SK-N-MC (cell line): ENCODE data around the gene EHD4.

Experiments
- DNase-seq: peaks from one replicate; pipeline ENCODE4 v3.0.0-alpha.2; 2011; ENCODE audit warnings: low read depth, low spot score
- H3K27ac ChIP-seq: fragments of 200-600 bp; sonication (generic); 2 replicates; pipeline ENCODE4 v1.5.1; 2016; ENCODE audit warnings: mixed run types
- H3K36me3 ChIP-seq: fragments of 200-600 bp; sonication (generic); 2 replicates; pipeline ENCODE4 v1.6.1; 2017; ENCODE audit warnings: antibody characterized with exemption, low read length, mixed read lengths; ENCODE audit not compliant: insufficient read depth
- H3K4me3 ChIP-seq: fragments of 200-600 bp; sonication (generic); 2 replicates; pipeline ENCODE4 v1.5.1; 2016
- H3K9ac ChIP-seq: fragments of 200-600 bp; sonication (generic); 2 replicates; pipeline ENCODE4 v1.8.0; 2017; ENCODE audit warnings: mixed run types, mixed read lengths; ENCODE audit not compliant: insufficient read length
- H3K9me3 ChIP-seq: fragments of 200-600 bp; sonication (generic); 2 replicates; pipeline ENCODE4 v1.6.1; 2017; ENCODE audit warnings: low read depth, mild to moderate bottlenecking, antibody characterized with exemption, low read length, moderate library complexity, mixed read lengths
- EZH2 ChIP-seq: fragments of 200-600 bp; sonication (generic); IDR thresholded peaks from one replicate; pipeline ENCODE4 v1.6.1; 2017; ENCODE audit warnings: antibody characterized with exemption
- FOXP2 ChIP-seq: optimal IDR thresholded peaks from 2 replicates; pipeline ENCODE3; 2011; ENCODE audit warnings: mild to moderate bottlenecking, moderate library complexity; ENCODE audit not compliant: insufficient read depth; ENCODE audit errors: extremely low read length, control extremely low read depth
- POLR2AphosphoS5 ChIP-seq: IDR thresholded peaks from 2 replicates; pipeline ENCODE4 v1.6.1; 2012; ENCODE audit warnings: mild to moderate bottlenecking, low read depth, low read length, borderline replicate concordance

EHD4 gene

GRCh38 chr15:41861736-41862356, 110.5 kb downstream of the EHD4 start:
- Histone ChIP-seq H3K4me3 (no peak overlapping the region), H3K36me3 (no peaks in the 10 kb centered on the region), H3K27ac (no peak overlapping the region), H3K9me3 (no peaks in the 10 kb centered on the region), H3K9ac (no peak overlapping the region)
- DNase-seq: no peak
- no peak for TF ChIP-seq FOXP2
- TF ChIP-seq POLR2AphosphoS5: no peak
- TF ChIP-seq EZH2: no peak

GRCh38 chr15:41860049-41860828, 112.1 kb downstream of the EHD4 start:
- no peaks in the 10 kb centered on the region for H3K36me3 ChIP-seq
- H3K4me3 ChIP-seq: no peak overlapping the region
- no peak for TF ChIP-seq POLR2AphosphoS5
- TF ChIP-seq FOXP2: no peak
- no peak for TF ChIP-seq EZH2
- no peak overlapping the region for H3K27ac ChIP-seq
- H3K9ac ChIP-seq: no peak overlapping the region
- DNase-seq: no peak
- no peaks in the 10 kb centered on the region for H3K9me3 ChIP-seq

DNA sequence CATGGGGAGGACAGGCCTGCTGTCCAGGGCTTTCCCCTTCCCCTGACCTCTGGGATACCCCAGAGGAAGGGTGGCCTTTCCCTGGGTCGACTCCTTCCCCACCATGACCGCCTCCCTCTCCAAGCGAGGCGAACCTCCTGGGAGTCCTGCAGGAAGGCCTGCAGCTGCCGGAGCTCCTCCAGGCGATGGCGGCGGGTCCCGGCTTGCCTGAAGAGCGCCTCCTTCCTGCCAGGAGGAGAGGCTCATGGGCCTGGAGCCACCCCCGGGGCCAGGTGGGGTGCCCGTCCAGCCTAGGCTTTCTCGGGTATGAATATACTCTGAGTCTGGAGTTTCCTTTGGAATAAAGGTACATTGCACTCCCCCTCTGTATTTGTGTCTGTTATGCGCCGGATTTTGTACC, 113.6 kb downstream of the EHD4 start:
- no peak overlapping the region for H3K9ac ChIP-seq
- no peak overlapping the region for H3K4me3 ChIP-seq
- no peaks in the 10 kb centered on the region for H3K9me3 ChIP-seq
- no peak for DNase-seq
- H3K36me3 ChIP-seq: no peaks in the 10 kb centered on the region
- TF ChIP-seq POLR2AphosphoS5 (no peak), FOXP2 (no peak), EZH2 (no peak)
- H3K27ac ChIP-seq: no peak overlapping the region

DNA sequence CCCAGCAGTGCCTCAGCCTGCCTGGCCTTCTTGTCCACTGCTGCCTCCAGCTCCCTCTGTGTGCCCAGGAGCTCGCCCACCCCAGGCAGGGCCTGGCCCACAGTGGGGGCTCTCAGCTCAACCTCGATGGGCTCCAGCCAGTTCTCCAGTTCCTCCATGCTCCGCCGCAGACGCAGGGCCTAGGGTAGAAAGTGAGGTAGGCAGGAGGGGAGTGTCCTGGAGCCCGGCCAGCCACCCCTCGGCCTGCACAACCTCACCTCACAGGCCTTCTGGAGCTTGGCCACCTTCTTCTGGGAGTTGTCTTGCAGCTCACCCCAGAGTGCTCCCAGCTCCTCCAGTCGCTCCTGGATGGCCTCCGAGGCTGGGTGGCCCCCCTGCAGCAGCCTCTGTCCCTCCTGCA, 115.0 kb downstream of the EHD4 start:
- DNase-seq: no peak
- Histone ChIP-seq H3K4me3 (no peak overlapping the region), H3K27ac (no peak overlapping the region), H3K9me3 (no peaks in the 10 kb centered on the region), H3K9ac (no peak overlapping the region), H3K36me3 (no peaks in the 10 kb centered on the region)
- no peak for TF ChIP-seq POLR2AphosphoS5
- no peak for TF ChIP-seq EZH2
- TF ChIP-seq FOXP2: no peak

DNA sequence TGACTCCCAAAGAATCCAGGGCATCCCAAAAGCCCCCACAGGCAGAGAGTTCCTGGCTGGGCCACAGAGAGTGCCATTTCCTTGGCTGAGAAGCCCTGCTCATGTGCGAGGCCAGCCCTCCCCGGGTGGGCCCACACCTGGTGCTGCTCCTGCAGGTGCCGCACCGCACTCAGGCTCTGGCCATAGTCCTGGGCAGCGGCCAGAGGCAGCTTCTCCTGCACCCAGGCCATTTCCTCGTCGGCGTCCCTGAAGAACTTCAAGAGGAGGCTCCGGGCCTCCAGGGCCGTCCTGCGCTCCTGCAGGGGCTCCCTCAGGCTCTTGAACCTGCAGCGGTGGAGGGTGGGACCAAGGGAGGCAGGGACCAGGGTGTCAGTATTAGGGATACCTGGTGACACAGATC, 115.6 kb downstream of the EHD4 start:
- H3K36me3 ChIP-seq: no peaks in the 10 kb centered on the region
- H3K9ac ChIP-seq: no peak overlapping the region
- no peaks in the 10 kb centered on the region for H3K9me3 ChIP-seq
- DNase-seq: no peak
- TF ChIP-seq FOXP2: no peak
- TF ChIP-seq POLR2AphosphoS5: no peak
- no peak for TF ChIP-seq EZH2
- H3K4me3 ChIP-seq: no peak overlapping the region
- H3K27ac ChIP-seq: no peak overlapping the region

DNA sequence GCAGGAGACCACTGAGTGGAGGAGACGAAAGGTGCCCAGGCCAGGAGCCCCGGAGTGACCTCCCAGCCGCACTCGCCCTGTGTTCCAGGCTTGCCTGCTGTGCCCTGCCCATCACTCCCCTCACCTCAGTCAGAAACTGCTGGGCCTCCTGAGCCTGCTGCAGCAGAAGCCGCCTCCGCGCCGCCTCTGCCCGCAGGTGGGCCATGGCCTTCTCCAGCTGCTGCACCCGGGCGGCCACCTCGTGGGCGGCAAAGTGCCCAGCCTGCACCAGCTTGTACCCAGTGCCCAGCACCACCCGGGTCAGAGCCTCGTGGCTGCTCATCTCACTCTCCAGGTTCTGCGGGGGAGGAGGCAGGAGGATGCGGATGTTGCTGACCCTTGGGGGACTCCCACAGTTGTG, 116.1 kb downstream of the EHD4 start:
- Histone ChIP-seq H3K9ac (no peak overlapping the region), H3K36me3 (no peaks in the 10 kb centered on the region), H3K9me3 (no peaks in the 10 kb centered on the region), H3K27ac (no peak overlapping the region), H3K4me3 (no peak overlapping the region)
- DNase-seq: no peak
- TF ChIP-seq POLR2AphosphoS5 (no peak), FOXP2 (no peak), EZH2 (no peak)

- DNase-seq: no peak
- no peak overlapping the region for H3K4me3 ChIP-seq
- no peaks in the 10 kb centered on the region for H3K36me3 ChIP-seq
- no peak overlapping the region for H3K9ac ChIP-seq
- H3K27ac ChIP-seq: no peak overlapping the region
- TF ChIP-seq EZH2: no peak
- no peak for TF ChIP-seq FOXP2
- no peak for TF ChIP-seq POLR2AphosphoS5
- H3K9me3 ChIP-seq: no peaks in the 10 kb centered on the region
These were observed 116.9 kb downstream of the EHD4 start for GRCh38 chr15:41855261-41855961.

- no peak overlapping the region for H3K27ac ChIP-seq
- no peaks in the 10 kb centered on the region for H3K9me3 ChIP-seq
- TF ChIP-seq FOXP2: no peak
- no peak for TF ChIP-seq POLR2AphosphoS5
- TF ChIP-seq EZH2: no peak
- no peak overlapping the region for H3K9ac ChIP-seq
- DNase-seq: no peak
- no peak overlapping the region for H3K4me3 ChIP-seq
- H3K36me3 ChIP-seq: no peaks in the 10 kb centered on the region
These were observed 117.9 kb downstream of the EHD4 start for GRCh38 chr15:41854443-41854842.
